Liver (tissue), 3 donors: ENCODE measurements around the gene IL3.

Source experiments
- EGR1 ChIP-seq, 2 donors: IDR thresholded peaks; 2 replicates each; pipeline ENCODE4 v1.6.1; 2016 to 2018; ENCODE audit warnings: antibody characterized with exemption in 2 of 2, low read depth in 2 of 2
- FOXA1 ChIP-seq: IDR thresholded peaks from 2 replicates; pipeline ENCODE4 v1.6.1; 2016; ENCODE audit warnings: antibody characterized with exemption
- FOXA2 ChIP-seq: IDR thresholded peaks from 2 replicates; pipeline ENCODE4 v1.6.1; 2016; ENCODE audit warnings: antibody characterized with exemption
- GABPA ChIP-seq, 2 donors: IDR thresholded peaks in 1 of 2; conservative IDR thresholded peaks in 1 of 2; 2 replicates each; pipeline ENCODE4 v1.6.1; 2016; ENCODE audit warnings: antibody characterized with exemption in 2 of 2, mild to moderate bottlenecking in 1 of 2, moderate library complexity in 1 of 2
- HNF4G ChIP-seq: IDR thresholded peaks from 2 replicates; pipeline ENCODE4 v1.6.1; 2016; ENCODE audit warnings: antibody characterized with exemption
- JUND ChIP-seq, 2 donors: IDR thresholded peaks; 2 replicates each; pipeline ENCODE4 v1.6.1; 2016; ENCODE audit warnings: antibody characterized with exemption in 2 of 2
- RAD21 ChIP-seq, 2 donors: IDR thresholded peaks; 2 replicates each; pipeline ENCODE4 v1.6.1; 2016; ENCODE audit warnings: antibody characterized with exemption in 2 of 2, mild to moderate bottlenecking in 2 of 2
- RXRA ChIP-seq, 2 donors: IDR thresholded peaks; 2 replicates each; pipeline ENCODE4 v1.6.1; 2017 to 2018; ENCODE audit warnings: antibody characterized with exemption in 2 of 2, mild to moderate bottlenecking in 1 of 2
- SP1 ChIP-seq: IDR thresholded peaks from 2 replicates; pipeline ENCODE4 v1.6.1; 2018; ENCODE audit warnings: antibody characterized with exemption, mild to moderate bottlenecking
- TAF1 ChIP-seq: conservative IDR thresholded peaks from 2 replicates; pipeline ENCODE4 v1.6.1; 2016; ENCODE audit warnings: antibody characterized with exemption, mild to moderate bottlenecking
- YY1 ChIP-seq: IDR thresholded peaks from 2 replicates; pipeline ENCODE4 v1.6.1; 2016; ENCODE audit warnings: antibody characterized with exemption, mild to moderate bottlenecking
- TF ChIP-seq, protein P1 (sequence below): IDR thresholded peaks from 2 replicates; pipeline ENCODE4 v1.6.1; 2016; ENCODE audit warnings: antibody characterized with exemption, mild to moderate bottlenecking
- TF ChIP-seq, protein P2 (sequence below): fragments of 150-350 bp; IDR thresholded peaks from 2 replicates; pipeline ENCODE4 v1.5.1; 2017; ENCODE audit warnings: improper control_type of control experiment, low read depth, low read length; ENCODE audit not compliant: missing input control
- TF ChIP-seq, protein P3 (sequence below): IDR thresholded peaks from 2 replicates; pipeline ENCODE4 v1.6.1; 2016; ENCODE audit warnings: antibody characterized with exemption
- donor health status: healthy.
- donor health status: healthy.

DNA sequence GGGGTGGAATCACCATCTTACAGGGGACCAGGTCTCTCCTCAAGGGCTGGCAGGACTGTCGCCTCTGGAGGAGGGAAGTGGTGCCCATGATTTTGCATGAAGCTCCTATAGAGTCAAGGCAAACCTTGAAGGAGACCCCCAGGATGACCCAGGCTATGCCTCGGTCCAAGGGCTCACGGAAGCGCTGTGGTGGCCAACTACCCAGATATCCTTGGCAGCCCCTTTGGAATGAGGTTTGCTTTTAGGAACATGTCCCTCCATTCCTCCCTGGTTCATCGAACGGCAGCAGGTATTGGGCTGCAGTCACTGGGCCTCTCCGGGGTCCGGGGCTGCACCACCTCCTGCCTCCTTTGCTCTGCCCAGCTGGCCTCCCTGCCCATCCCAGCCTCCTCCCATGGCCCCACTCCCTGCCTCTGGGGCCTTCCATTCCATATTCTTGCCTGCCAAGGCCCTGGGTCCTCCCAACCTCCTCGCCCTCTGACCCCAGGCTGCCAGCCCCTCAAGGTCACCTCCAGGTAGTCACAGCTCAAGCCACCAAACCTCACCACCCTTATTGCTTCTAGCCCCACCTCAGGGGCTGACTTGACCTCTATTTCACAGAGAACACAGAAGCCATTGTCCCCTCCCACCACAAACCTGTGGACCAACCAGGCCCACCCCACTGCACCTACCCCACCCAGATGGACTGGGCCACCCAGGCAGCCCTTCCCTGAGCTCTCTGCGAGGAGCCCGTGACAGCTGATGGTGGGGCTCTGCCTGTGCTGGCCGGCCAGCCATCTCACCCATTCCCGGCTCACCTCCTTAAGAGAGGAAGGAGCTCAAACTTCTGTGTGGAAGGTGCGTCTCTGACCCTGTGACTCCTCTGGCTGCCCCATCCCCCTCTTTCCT lies 3.6 kb upstream of the IL3 start:
- TF ChIP-seq, protein P1, sequence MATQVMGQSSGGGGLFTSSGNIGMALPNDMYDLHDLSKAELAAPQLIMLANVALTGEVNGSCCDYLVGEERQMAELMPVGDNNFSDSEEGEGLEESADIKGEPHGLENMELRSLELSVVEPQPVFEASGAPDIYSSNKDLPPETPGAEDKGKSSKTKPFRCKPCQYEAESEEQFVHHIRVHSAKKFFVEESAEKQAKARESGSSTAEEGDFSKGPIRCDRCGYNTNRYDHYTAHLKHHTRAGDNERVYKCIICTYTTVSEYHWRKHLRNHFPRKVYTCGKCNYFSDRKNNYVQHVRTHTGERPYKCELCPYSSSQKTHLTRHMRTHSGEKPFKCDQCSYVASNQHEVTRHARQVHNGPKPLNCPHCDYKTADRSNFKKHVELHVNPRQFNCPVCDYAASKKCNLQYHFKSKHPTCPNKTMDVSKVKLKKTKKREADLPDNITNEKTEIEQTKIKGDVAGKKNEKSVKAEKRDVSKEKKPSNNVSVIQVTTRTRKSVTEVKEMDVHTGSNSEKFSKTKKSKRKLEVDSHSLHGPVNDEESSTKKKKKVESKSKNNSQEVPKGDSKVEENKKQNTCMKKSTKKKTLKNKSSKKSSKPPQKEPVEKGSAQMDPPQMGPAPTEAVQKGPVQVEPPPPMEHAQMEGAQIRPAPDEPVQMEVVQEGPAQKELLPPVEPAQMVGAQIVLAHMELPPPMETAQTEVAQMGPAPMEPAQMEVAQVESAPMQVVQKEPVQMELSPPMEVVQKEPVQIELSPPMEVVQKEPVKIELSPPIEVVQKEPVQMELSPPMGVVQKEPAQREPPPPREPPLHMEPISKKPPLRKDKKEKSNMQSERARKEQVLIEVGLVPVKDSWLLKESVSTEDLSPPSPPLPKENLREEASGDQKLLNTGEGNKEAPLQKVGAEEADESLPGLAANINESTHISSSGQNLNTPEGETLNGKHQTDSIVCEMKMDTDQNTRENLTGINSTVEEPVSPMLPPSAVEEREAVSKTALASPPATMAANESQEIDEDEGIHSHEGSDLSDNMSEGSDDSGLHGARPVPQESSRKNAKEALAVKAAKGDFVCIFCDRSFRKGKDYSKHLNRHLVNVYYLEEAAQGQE, result no peak
- TF ChIP-seq, protein P2, sequence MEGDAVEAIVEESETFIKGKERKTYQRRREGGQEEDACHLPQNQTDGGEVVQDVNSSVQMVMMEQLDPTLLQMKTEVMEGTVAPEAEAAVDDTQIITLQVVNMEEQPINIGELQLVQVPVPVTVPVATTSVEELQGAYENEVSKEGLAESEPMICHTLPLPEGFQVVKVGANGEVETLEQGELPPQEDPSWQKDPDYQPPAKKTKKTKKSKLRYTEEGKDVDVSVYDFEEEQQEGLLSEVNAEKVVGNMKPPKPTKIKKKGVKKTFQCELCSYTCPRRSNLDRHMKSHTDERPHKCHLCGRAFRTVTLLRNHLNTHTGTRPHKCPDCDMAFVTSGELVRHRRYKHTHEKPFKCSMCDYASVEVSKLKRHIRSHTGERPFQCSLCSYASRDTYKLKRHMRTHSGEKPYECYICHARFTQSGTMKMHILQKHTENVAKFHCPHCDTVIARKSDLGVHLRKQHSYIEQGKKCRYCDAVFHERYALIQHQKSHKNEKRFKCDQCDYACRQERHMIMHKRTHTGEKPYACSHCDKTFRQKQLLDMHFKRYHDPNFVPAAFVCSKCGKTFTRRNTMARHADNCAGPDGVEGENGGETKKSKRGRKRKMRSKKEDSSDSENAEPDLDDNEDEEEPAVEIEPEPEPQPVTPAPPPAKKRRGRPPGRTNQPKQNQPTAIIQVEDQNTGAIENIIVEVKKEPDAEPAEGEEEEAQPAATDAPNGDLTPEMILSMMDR, result no peak
- no peak for TF ChIP-seq TAF1
- no peak for TF ChIP-seq FOXA2
- no peak for TF ChIP-seq FOXA1
- TF ChIP-seq EGR1 (IDR thresholded peaks at IDR 0.05; ENCODE audit: low read depth in 2 of 2), result no peak
- no peak for TF ChIP-seq RAD21 (IDR thresholded peaks at IDR 0.05)
- no peak for TF ChIP-seq YY1
- no peak for TF ChIP-seq GABPA (IDR thresholded peaks at IDR 0.05 in 1 of 2, conservative IDR thresholded peaks at IDR 0.05 in 1 of 2)
- TF ChIP-seq, protein P3, sequence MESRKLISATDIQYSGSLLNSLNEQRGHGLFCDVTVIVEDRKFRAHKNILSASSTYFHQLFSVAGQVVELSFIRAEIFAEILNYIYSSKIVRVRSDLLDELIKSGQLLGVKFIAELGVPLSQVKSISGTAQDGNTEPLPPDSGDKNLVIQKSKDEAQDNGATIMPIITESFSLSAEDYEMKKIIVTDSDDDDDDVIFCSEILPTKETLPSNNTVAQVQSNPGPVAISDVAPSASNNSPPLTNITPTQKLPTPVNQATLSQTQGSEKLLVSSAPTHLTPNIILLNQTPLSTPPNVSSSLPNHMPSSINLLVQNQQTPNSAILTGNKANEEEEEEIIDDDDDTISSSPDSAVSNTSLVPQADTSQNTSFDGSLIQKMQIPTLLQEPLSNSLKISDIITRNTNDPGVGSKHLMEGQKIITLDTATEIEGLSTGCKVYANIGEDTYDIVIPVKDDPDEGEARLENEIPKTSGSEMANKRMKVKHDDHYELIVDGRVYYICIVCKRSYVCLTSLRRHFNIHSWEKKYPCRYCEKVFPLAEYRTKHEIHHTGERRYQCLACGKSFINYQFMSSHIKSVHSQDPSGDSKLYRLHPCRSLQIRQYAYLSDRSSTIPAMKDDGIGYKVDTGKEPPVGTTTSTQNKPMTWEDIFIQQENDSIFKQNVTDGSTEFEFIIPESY, result no peak
- TF ChIP-seq SP1, result no peak
- no peak for TF ChIP-seq HNF4G
- no peak for TF ChIP-seq JUND (IDR thresholded peaks at IDR 0.05)
- no peak for TF ChIP-seq RXRA (IDR thresholded peaks at IDR 0.05)
